T-helper 22 cell (primary cell): ENCODE results near the gene ADM5.
A peak's percentile ranks its signal among the peaks of the same experiment; 100 is the strongest.

Experiments
- DNase-seq: peaks from one replicate; pipeline ENCODE4 v3.0.0-alpha.2; 2020; ENCODE audit warnings: low read depth

ADM5 gene

GRCh38 chr19:49689133-49690078 is at the start of gene ADM5:
Gene ADM5, plus strand, starts transcription at chr19:49689594. Its CDS starts 244 bp downstream, at chr19:49689838.
- DNase-seq, result no peak

GRCh38 chr19:49640113-49640898 is 49.1 kb upstream of the ADM5 start, which contains the start of gene RRAS:
Gene RRAS, minus strand, starts transcription at chr19:49640143. Its CDS starts 45 bp downstream, at chr19:49640098.
- DNase-seq, result peak; percentile 100

GRCh38 chr19:49641688-49642491 is 47.5 kb upstream of the ADM5 start, which contains the start of gene SCAF1:
Gene SCAF1, plus strand, starts transcription at chr19:49642209. Its CDS starts 2,818 bp downstream, at chr19:49645027.
- DNase-seq, result peak; percentile 98

- DNase-seq, result no peak
These were observed 46.8 kb upstream of the ADM5 start for GRCh38 chr19:49642492-49643035.

GRCh38 chr19:49643466-49643865 is 45.9 kb upstream of the ADM5 start:
- DNase-seq, result no peak

GRCh38 chr19:49645592-49645991 is 43.8 kb upstream of the ADM5 start:
- DNase-seq, result no peak

- no peak for DNase-seq
These were observed 43.4 kb upstream of the ADM5 start for GRCh38 chr19:49645995-49646394.

- DNase-seq, result no peak
These were observed 42.8 kb upstream of the ADM5 start for GRCh38 chr19:49646586-49646985.

- DNase-seq, result no peak
These were observed 38.2 kb upstream of the ADM5 start for GRCh38 chr19:49651029-49651819.

- DNase-seq, result no peak
These were observed 37.4 kb upstream of the ADM5 start for GRCh38 chr19:49651820-49652550.

GRCh38 chr19:49652551-49653465 is 36.6 kb upstream of the ADM5 start:
- no peak for DNase-seq

GRCh38 chr19:49653466-49653806 is 36.0 kb upstream of the ADM5 start:
- DNase-seq, result no peak

- no peak for DNase-seq
These were observed 34.8 kb upstream of the ADM5 start for GRCh38 chr19:49654581-49654980.

GRCh38 chr19:49655570-49656455 is 33.6 kb upstream of the ADM5 start:
- no peak for DNase-seq

- DNase-seq, result no peak
These were observed 32.8 kb upstream of the ADM5 start for GRCh38 chr19:49656456-49657109.

GRCh38 chr19:49657493-49658138 is 31.8 kb upstream of the ADM5 start:
- DNase-seq, result no peak

- no peak for DNase-seq
These were observed 31.3 kb upstream of the ADM5 start for GRCh38 chr19:49658139-49658517.
